ENCODE results near the gene THSD7A. TPM values are rescaled to one million over a fixed set of nuclear protein-coding genes. Genes with fewer than 3 reads are reported as not detected.

The THSD7A gene
- total and polyA plus RNA-seq, 11 donors, result 0.11 to 5.2 (median 1.1) TPM

DNA sequence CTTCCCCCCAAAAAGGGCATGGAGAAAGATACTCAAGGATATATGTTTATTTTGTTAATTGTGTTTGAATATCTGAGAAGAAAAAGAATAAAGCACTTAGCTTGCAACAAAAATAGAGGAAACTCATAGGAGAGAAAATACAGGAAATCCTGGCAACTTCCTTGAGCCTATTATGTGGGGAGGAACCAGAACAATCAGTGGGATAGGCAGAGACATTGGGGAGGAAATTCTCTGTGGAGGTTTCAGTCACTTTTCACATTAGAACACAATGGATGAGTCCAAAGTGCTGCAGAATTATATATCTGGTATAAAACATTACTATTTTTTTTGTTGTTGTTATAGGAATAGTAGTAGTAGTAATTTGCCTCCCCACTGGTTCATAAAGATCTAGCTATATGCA is 240.1 kb downstream of the THSD7A start:
- Histone ChIP-seq H3K9me3 (no peaks in the 10 kb centered on the region), H3K27ac (no peak overlapping the region), H3K36me3 (peaks cover 0 to 3% (median 0%) of the 10 kb centered on the region in 9 donors), H3K4me1 (peaks cover 0 to 6% (median 0%) of the 10 kb centered on the region in 12 donors), H3K27me3 (no peaks in the 10 kb centered on the region), H3K4me3 (no peak overlapping the region)
- ATAC-seq (peak in 1 of 4 donors; percentile 53), DNase-seq (no peak)
- TF ChIP-seq, protein P1, sequence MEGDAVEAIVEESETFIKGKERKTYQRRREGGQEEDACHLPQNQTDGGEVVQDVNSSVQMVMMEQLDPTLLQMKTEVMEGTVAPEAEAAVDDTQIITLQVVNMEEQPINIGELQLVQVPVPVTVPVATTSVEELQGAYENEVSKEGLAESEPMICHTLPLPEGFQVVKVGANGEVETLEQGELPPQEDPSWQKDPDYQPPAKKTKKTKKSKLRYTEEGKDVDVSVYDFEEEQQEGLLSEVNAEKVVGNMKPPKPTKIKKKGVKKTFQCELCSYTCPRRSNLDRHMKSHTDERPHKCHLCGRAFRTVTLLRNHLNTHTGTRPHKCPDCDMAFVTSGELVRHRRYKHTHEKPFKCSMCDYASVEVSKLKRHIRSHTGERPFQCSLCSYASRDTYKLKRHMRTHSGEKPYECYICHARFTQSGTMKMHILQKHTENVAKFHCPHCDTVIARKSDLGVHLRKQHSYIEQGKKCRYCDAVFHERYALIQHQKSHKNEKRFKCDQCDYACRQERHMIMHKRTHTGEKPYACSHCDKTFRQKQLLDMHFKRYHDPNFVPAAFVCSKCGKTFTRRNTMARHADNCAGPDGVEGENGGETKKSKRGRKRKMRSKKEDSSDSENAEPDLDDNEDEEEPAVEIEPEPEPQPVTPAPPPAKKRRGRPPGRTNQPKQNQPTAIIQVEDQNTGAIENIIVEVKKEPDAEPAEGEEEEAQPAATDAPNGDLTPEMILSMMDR (IDR thresholded peaks at IDR 0.05), result no peak
- TF ChIP-seq POLR2A (IDR thresholded peaks at IDR 0.05), result no peak
- intact Hi-C loops (cut with DNase I), result no loop called here

- H3K4me1 ChIP-seq, result peaks cover 0 to 6% (median 0%) of the 10 kb centered on the region in 12 donors
- H3K36me3 ChIP-seq, result peaks cover 0 to 3% (median 0%) of the 10 kb centered on the region in 9 donors
- DNase-seq (no peak), ATAC-seq (no peak)
- WGBS, 4 donors, result 63 to 70% (median 69%) methylated on average over 6 of the region's 6 CpGs
- intact Hi-C loops (cut with DNase I), result no loop called here
- H3K9me3 ChIP-seq, result no peaks in the 10 kb centered on the region
- TF ChIP-seq, protein P1 (IDR thresholded peaks at IDR 0.05), result no peak
- TF ChIP-seq POLR2A (IDR thresholded peaks at IDR 0.05), result no peak
- H3K4me3 ChIP-seq, result no peak overlapping the region
- no peak overlapping the region for H3K27ac ChIP-seq
- H3K27me3 ChIP-seq, result no peaks in the 10 kb centered on the region
Observed at GRCh38 chr7:11591055-11591633, 240.9 kb downstream of the THSD7A start.

GRCh38 chr7:11589251-11589650 is 242.7 kb downstream of the THSD7A start:
- no peak overlapping the region for H3K4me3 ChIP-seq
- no peak overlapping the region for H3K27ac ChIP-seq
- intact Hi-C loops (cut with DNase I), result no loop called here
- TF ChIP-seq, protein P1 (IDR thresholded peaks at IDR 0.05), result no peak
- no peak for TF ChIP-seq POLR2A (IDR thresholded peaks at IDR 0.05)
- peaks cover 0 to 6% (median 0%) of the 10 kb centered on the region in 12 donors for H3K4me1 ChIP-seq
- no peaks in the 10 kb centered on the region for H3K27me3 ChIP-seq
- no peaks in the 10 kb centered on the region for H3K9me3 ChIP-seq
- ATAC-seq, result no peak
- WGBS, 4 donors, result 85 to 91% (median 86%) methylated on average over 4 of the region's 4 CpGs
- no peak for DNase-seq
- peaks cover 0 to 3% (median 0%) of the 10 kb centered on the region in 9 donors for H3K36me3 ChIP-seq

GRCh38 chr7:11587814-11588213 is 244.2 kb downstream of the THSD7A start:
- H3K9me3 ChIP-seq, result no peaks in the 10 kb centered on the region
- no peaks in the 10 kb centered on the region for H3K27me3 ChIP-seq
- no peak for DNase-seq
- H3K27ac ChIP-seq, result no peak overlapping the region
- no peak for TF ChIP-seq POLR2A (IDR thresholded peaks at IDR 0.05)
- TF ChIP-seq, protein P1 (IDR thresholded peaks at IDR 0.05), result no peak
- no peak for ATAC-seq
- intact Hi-C loops (cut with DNase I), result no loop called here
- 37 to 56% (median 47%) methylated on average over 1 of the region's 1 CpG for WGBS, 4 donors
- no peak overlapping the region for H3K4me3 ChIP-seq
- H3K36me3 ChIP-seq, result peaks cover 0 to 3% (median 0%) of the 10 kb centered on the region in 9 donors
- peaks cover 0 to 6% (median 0%) of the 10 kb centered on the region in 12 donors for H3K4me1 ChIP-seq

Data from heart left ventricle (tissue), 16 donors.